GM19239 (cell line): Measurements from ENCODE around the gene UBAC2.
"Not testable (repeated sequence)": the region's sequence is repeated elsewhere in the genome, so short reads cannot be mapped to it uniquely, and the experiment has no call there.

ENCODE experiments used
- DNase-seq: peaks from one replicate; pipeline ENCODE4 v3.0.0; 2011; ENCODE audit warnings: low spot score; ENCODE audit not compliant: insufficient read length
- FAIRE-seq: peaks from 2 replicates; lab custom pipeline; 2011; peaks lifted over from hg19 to GRCh38; lab: Jason Lieb, UNC

The UBAC2 gene

DNA sequence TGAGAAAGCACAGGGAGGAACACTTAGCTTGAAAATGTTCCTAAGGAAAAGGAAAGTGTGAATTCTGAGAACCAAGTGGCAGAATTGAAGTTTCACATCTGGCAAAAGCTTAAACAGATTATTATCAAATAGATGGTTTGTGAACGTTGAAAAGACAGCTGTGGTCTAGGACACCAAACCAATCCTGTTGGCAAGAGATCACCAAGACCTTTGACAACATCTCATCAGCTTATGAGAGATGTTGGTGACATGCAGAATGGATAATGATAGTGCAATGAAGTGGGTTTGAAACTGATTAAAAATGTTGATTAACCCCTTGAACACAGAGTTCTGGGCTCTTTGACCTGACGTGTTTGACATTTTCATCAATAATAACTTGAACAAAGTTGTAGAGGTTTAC is 181.1 kb downstream of the UBAC2 start:
- no peak for FAIRE-seq
- DNase-seq = no peak

DNA sequence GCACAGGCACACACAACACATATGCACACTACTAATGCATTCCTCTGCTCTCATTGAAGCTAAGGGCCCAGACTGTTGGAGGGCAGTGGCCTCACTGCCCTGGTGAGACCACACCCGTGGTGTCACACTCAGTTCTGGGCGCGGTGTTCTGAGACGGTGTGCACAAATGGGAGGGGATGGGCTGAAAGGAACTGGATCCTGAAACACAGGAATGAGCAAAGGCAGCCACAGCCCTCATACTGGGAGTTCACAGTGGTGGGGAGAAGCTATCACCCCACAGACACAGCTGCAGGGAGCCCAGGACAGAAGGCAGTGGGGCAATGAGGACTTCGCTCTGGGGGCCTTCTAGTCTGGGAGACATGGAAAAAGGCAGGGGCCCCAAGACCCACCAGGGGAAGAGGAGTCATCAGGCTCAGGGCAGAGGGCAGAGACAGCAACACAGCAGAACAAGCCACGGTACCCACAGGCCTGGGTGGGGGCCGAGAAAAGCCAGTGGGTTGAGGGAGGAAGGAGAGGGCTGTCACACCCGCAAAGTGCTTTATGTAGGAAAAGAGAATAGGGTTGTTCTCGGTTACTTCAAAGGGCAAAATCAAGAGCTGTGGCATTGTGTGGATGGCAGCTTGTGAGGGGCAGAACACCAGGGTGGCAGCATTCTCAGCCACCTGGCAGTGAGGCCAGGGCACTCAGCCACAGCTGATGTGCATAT is 181.9 kb downstream of the UBAC2 start:
- DNase-seq = no peak
- peak; percentile 40 for FAIRE-seq

GRCh38 chr13:99383511-99383921 is 182.9 kb downstream of the UBAC2 start:
- no peak for DNase-seq
- no peak for FAIRE-seq

- DNase-seq (no peak), FAIRE-seq (no peak)
These were observed 183.3 kb downstream of the UBAC2 start for GRCh38 chr13:99383946-99384345.

DNA sequence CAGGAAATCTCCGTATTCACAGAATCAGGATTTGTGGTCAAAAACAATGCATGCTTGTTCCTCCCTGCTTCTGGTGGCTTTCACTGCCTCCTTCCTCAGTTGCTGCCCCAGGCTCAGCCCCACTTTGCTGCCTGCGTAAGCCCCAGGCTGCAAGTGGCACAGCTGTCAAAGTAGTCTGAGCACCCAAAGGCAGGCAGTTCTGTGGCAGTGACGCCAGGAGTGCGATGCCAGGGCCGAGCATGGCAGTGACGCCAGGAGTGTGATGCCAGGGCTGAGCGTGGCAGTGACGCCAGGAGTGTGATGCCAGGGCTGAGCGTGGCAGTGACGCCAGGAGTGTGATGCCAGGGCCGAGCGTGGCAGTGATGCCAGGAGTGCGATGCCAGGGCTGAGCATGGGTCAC is 183.8 kb downstream of the UBAC2 start:
- DNase-seq = no peak
- no peak for FAIRE-seq

GRCh38 chr13:99385161-99385560 is 184.5 kb downstream of the UBAC2 start:
- FAIRE-seq (no peak), DNase-seq (no peak)

DNA sequence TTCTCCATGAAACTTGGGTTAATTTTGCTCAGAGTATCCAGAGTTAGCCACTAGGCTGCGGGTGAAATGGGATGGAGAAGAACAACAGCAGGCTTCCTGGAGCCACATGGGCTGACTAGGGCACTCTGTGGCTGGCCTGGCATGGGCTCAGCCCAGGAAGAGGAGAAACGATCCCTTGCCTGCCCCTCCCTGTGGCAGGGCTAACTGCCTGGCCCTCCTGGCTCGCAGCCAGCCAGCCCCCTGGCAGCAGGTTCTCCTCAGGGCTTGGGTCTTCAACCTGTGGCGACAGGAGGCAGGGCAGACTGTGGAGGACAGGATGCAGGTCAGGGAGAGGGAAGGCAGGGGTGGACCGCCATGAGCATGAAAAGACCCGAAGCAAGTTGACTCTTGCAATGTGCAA is 185.3 kb downstream of the UBAC2 start:
- FAIRE-seq (no peak), DNase-seq (no peak)

GRCh38 chr13:99386495-99386894 is 185.8 kb downstream of the UBAC2 start:
- no peak for DNase-seq
- no peak for FAIRE-seq

GRCh38 chr13:99386911-99387788 is 186.5 kb downstream of the UBAC2 start:
- peak; percentile 77 for DNase-seq
- peak; percentile 99 for FAIRE-seq

GRCh38 chr13:99388334-99388923 is 187.8 kb downstream of the UBAC2 start:
- no peak for DNase-seq
- peak; percentile 75 for FAIRE-seq

DNA sequence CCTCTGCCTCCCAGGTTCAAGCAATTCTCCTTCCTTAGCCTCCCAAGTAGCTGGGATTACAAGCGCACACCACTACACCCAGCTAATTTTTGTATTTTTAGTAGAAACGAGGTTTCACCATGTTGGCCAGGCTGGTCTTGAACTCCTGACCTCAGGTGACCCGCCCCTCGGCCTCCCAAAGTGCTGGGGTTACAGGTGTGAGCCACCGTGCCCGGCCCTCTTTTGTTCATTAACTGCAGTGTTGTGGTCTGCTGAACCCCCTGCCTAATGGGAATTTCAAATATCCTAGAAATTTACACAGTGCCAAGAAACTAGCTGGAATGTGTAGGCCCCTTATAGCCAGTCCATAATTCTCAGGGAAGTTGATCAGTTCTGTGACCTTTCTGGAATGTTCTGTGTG is 188.4 kb downstream of the UBAC2 start:
- not testable (repeated sequence) for DNase-seq, FAIRE-seq

- DNase-seq (no peak), FAIRE-seq (no peak)
These were observed 189.1 kb downstream of the UBAC2 start for GRCh38 chr13:99389520-99390304.

DNA sequence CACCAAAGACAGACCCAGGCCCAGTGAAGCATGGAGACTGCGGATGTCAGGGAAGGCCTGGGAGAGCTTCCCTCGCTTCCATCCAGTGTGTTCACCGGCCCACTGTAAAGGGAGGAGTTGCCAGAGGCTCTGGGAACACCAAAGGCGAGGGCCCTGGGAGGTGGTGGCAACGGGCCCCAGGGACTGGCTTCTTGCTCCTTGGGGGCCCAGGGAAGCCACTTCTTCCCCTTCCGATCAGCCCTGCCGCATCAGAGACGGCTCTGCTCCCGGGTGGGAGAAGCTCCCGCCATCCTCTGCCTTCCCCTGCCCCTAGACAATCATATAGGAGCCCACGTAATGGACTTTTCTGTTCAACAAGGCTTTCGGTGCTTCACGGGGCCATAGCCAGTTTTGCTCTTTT is 189.9 kb downstream of the UBAC2 start:
- DNase-seq (no peak), FAIRE-seq (no peak)

GRCh38 chr13:99391781-99392469 is 191.3 kb downstream of the UBAC2 start:
- FAIRE-seq = no peak
- DNase-seq = no peak

- no peak for FAIRE-seq
- no peak for DNase-seq
These were observed 191.9 kb downstream of the UBAC2 start for GRCh38 chr13:99392470-99393135.

- not testable (repeated sequence) for DNase-seq, FAIRE-seq
These were observed 192.7 kb downstream of the UBAC2 start for GRCh38 chr13:99393391-99393790.

DNA sequence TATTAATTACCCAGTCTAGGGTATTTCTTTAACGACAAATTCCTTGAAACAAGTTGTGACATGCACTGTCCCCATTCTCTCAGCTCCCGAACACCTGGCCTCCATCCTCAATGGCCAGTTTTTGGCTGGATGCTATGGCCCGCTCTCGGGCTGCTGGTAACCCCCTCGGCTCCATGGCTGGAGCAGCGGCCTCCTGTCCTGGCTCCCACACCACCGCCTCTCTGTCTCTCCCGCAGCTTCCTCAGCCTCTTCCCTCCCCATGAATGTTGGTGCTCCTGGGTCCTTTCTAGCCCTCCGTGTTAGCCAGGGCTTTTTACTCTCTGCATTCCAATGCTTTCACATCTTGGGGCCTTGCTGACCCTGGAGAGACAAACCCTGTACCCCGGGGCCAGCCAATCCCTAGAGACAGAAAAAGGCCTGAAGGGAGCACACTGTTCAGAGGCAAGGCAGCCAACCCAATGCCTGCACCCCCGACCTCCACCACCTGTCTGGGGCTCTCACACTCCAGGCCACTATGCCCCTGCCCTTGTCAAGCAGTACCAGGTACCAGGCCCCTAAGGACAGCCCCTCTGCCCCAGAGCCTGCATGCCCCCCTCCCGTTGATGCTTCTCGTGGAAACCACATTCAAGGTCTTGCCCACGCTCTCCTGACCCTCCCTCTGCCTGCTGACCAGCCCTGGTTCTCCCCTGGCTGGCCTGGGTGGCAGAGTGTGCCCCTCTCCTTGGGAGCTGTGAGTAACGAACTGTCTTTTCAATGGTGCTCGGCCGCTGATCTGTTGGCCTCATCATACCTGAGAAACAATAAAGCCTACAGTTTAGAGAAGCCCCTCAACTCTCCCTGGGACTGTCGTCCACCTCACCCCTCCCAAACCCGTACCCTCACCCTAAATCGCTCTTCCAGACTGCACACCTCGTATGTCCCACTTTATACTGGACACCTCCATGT is 193.4 kb downstream of the UBAC2 start:
- FAIRE-seq = no peak
- DNase-seq = no peak

DNA sequence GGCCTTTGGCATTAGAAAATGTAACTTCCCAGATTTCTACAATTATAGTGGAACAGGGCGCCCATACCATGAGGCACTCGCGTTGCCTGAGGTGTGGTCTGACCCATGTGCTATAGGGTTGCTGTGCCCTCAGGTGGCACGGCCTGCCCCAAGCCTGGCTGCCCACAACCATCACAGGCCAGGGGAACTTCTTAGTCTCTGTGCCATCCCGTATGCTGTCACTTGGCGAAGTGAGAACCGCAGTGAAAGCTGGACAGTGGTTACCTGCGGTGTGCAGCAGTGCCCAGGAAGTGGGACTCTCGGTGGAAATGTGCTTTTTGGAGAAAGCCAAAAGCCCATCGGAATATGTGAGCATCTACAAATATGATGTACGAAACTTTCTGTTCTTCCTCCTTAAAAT is 194.8 kb downstream of the UBAC2 start:
- DNase-seq (no peak), FAIRE-seq (no peak)
